ENCODE results near the gene UNK. TPM values are rescaled to one million over a fixed set of nuclear protein-coding genes. Genes with fewer than 3 reads are reported as not detected.

Gene UNK
- total and polyA plus RNA-seq, 2 donors (not counting 1 experiment from before 2014, with no cell fraction given): 35.5 to 70.3 TPM

GRCh38 chr17:75828741-75829140 lies 44.1 kb downstream of the UNK start:
- H3K4me1 Mint-ChIP-seq: peaks cover 27% of the 10 kb centered on the region
- no peak for ATAC-seq (ENCODE audit: low read depth)
- CTCF ChIA-PET: interaction anchor here (0.6 to 6.8 kb wide), 12 partner anchors 11 to 871 kb away, joined by 3 to 83 read pairs (median 7); partner anchors contain the start of genes GALK1 and WBP2
- Histone ChIP-seq H3K27ac (ENCODE audit: low read length in 2 of 2) (no peak overlapping the region), H3K9me3 (ENCODE audit: control extremely low read depth in 1 of 3, control insufficient read depth in 2 of 3, insufficient read depth in 1 of 3, low read length in 2 of 3) (no peaks in the 10 kb centered on the region), H3K9ac (ENCODE audit: low read length) (no peak overlapping the region), H4K20me1 (ENCODE audit: control insufficient read depth, insufficient read depth, low read length, poor library complexity, severe bottlenecking) (no peaks in the 10 kb centered on the region), H2AFZ (ENCODE audit: insufficient read depth, low read depth, low read length, poor library complexity, severe bottlenecking) (no peak overlapping the region), H3K4me3 (ENCODE audit: control extremely low read depth in 1 of 5, extremely low read depth in 1 of 5, insufficient read depth in 1 of 5, low read depth in 2 of 5, low read length in 4 of 5) (no peak overlapping the region), H3K4me1 (ENCODE audit: control insufficient read depth in 2 of 2, insufficient read depth in 2 of 2, low read length in 2 of 2) (peaks cover 12 to 21% of the 10 kb centered on the region in 2 donors), H3K4me2 (replicated peaks; ENCODE audit: low read depth, low read length, poor library complexity, severe bottlenecking) (no peak overlapping the region), H3K36me3 (replicated peaks in 1 of 2; ENCODE audit: control extremely low read depth in 1 of 2, control insufficient read depth in 1 of 2, extremely low read depth in 1 of 2, insufficient read depth in 2 of 2, low read length in 1 of 2) (peaks cover 0 to 40% of the 10 kb centered on the region in 2 experiments), H3K27me3 (replicated peaks in 1 of 4; ENCODE audit: control extremely low read depth in 1 of 4, control insufficient read depth in 3 of 4, insufficient read depth in 4 of 4, low read length in 3 of 4) (no peaks in the 10 kb centered on the region), H3K79me2 (ENCODE audit: control insufficient read depth, insufficient read depth, low read length) (no peaks in the 10 kb centered on the region)
- no peak overlapping the region for H3K27ac Mint-ChIP-seq
- DNase-seq: no peak
- intact Hi-C loops (cut with micrococcal nuclease): no loop called here
- H3K9me3 Mint-ChIP-seq (ENCODE audit: insufficient read depth): no peaks in the 10 kb centered on the region
- POLR2A ChIA-PET: interaction anchor here (0.7 to 2.5 kb wide), 6 partner anchors 15 to 115 kb away, joined by 3 to 10 read pairs (median 8); partner anchors contain the start of gene WBP2
- H3K4me3 Mint-ChIP-seq: no peak overlapping the region
- H3K27me3 Mint-ChIP-seq: no peaks in the 10 kb centered on the region
- TF ChIP-seq CTCF (IDR thresholded peaks at IDR 0.05): no peak
- WGBS (ENCODE audit: insufficient coverage): 96% methylated on average over 19 of the region's 19 CpGs

GRCh38 chr17:75829747-75830146 lies 45.1 kb downstream of the UNK start:
- no peak overlapping the region for H3K27ac ChIP-seq (ENCODE audit: low read length in 2 of 2)
- no peak overlapping the region for H3K9ac ChIP-seq (ENCODE audit: low read length)
- 100% methylated on average over 3 of the region's 7 CpGs for WGBS (ENCODE audit: insufficient coverage)
- ChIA-PET CTCF (interaction anchor here (0.6 to 6.8 kb wide), 24 partner anchors 9 to 176 kb away, joined by 3 to 83 read pairs (median 4); partner anchors contain the start of genes GALK1, TRIM47, TRIM65 and WBP2), POLR2A (interaction anchor here (0.6 to 2.5 kb wide), 5 partner anchors 11 to 60 kb away, joined by 4 to 9 read pairs (median 4); partner anchors contain the start of gene WBP2)
- DNase-seq (no peak), ATAC-seq (ENCODE audit: low read depth) (no peak)
- TF ChIP-seq CTCF (IDR thresholded peaks at IDR 0.05) (no peak), EZH2 (IDR thresholded peaks at IDR 0.05; ENCODE audit: borderline replicate concordance, insufficient read depth, low read depth, low read length, poor library complexity, severe bottlenecking) (no peak)
- H3K36me3 ChIP-seq (replicated peaks in 1 of 2; ENCODE audit: control extremely low read depth in 1 of 2, control insufficient read depth in 1 of 2, extremely low read depth in 1 of 2, insufficient read depth in 2 of 2, low read length in 1 of 2): peaks cover 0 to 43% of the 10 kb centered on the region in 2 experiments
- H3K9me3 ChIP-seq (ENCODE audit: control extremely low read depth in 1 of 3, control insufficient read depth in 2 of 3, insufficient read depth in 1 of 3, low read length in 2 of 3): no peaks in the 10 kb centered on the region
- no peak overlapping the region for H2AFZ ChIP-seq (ENCODE audit: insufficient read depth, low read depth, low read length, poor library complexity, severe bottlenecking)
- Mint-ChIP-seq H3K27ac (no peak overlapping the region), H3K4me3 (no peak overlapping the region), H3K4me1 (peaks cover 27% of the 10 kb centered on the region), H3K9me3 (ENCODE audit: insufficient read depth) (no peaks in the 10 kb centered on the region), H3K27me3 (no peaks in the 10 kb centered on the region)
- no peaks in the 10 kb centered on the region for H3K27me3 ChIP-seq (replicated peaks in 1 of 4; ENCODE audit: control extremely low read depth in 1 of 4, control insufficient read depth in 3 of 4, insufficient read depth in 4 of 4, low read length in 3 of 4)
- H3K79me2 ChIP-seq (ENCODE audit: control insufficient read depth, insufficient read depth, low read length): no peaks in the 10 kb centered on the region
- intact Hi-C loops (cut with micrococcal nuclease): no loop called here
- peaks cover 12 to 21% of the 10 kb centered on the region in 2 donors for H3K4me1 ChIP-seq (ENCODE audit: control insufficient read depth in 2 of 2, insufficient read depth in 2 of 2, low read length in 2 of 2)
- H3K4me3 ChIP-seq (ENCODE audit: control extremely low read depth in 1 of 5, extremely low read depth in 1 of 5, insufficient read depth in 1 of 5, low read depth in 2 of 5, low read length in 4 of 5): no peak overlapping the region
- no peak overlapping the region for H3K4me2 ChIP-seq (replicated peaks; ENCODE audit: low read depth, low read length, poor library complexity, severe bottlenecking)
- no peaks in the 10 kb centered on the region for H4K20me1 ChIP-seq (ENCODE audit: control insufficient read depth, insufficient read depth, low read length, poor library complexity, severe bottlenecking)

Measured in B cell (primary cell).